ENCODE data around the gene DNAJB14.

Gene DNAJB14

DNA sequence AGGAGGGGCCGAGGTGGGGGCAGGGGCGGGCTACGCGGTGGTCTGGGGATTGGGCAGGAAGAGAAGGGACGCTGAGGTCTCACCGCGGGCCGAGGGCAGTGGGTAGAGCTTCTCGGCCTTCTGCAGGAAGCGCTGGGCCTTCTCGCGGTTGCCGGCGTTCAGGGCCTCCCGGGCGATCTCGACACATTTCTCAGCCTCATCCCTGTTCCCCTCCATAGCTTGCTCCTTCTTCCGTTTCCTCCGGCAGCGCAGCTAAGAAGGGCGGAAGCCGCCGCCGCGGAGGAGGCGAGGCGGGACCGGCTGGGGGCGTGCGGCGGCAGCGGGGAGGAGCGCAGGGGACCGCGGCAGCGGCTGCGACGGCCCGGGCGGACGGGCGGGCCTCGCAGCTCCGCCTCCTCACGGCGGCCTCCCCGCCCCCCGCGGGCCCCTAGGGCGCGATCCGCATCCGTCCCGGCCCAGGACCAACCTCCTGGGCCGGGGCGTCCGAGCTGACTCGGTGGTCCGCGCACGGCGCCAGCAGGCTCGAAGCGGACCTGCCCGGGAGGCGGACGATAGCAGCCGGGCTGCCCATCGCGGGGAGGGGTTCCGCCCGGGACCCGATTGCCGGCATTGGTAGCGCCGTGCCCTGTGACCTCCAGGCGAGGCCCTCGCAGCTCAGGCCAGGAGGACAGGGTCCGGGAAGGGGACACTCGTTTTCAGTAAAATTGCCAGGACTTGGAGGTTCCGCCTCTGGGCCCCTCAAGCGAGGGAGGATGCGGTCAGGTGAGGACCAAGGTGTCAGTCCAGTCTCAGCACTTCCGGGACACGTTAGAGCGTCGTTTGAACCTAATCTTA, at the start of gene DNAJB14:
Gene DNAJB14, minus strand, starts transcription at position 263 of the 834 bp plus-strand sequence. Its CDS starts 47 bp downstream, at position 216.
- TF ChIP-seq ZNF565 (CRISPR knock-in tag; conservative IDR thresholded peaks at IDR 0.05; ENCODE audit: low read depth) (no peak), ZFP3 (CRISPR knock-in tag; IDR thresholded peaks at IDR 0.05) (peak; percentile 45; the same call in 1 of the 2 replicates), ESRRG (CRISPR knock-in tag; IDR thresholded peaks at IDR 0.05) (peak; percentile 24; the same call in 1 of the 2 replicates), TOX (CRISPR knock-in tag; IDR thresholded peaks at IDR 0.05; ENCODE audit: borderline replicate concordance) (no peak), PPARA (CRISPR knock-in tag; IDR thresholded peaks at IDR 0.05; ENCODE audit: borderline replicate concordance) (no peak), GLIS3 (CRISPR knock-in tag; IDR thresholded peaks at IDR 0.05) (peak; percentile 75; the same call in 1 of the 2 replicates), ZFP30 (CRISPR knock-in tag; IDR thresholded peaks at IDR 0.05) (no peak), ZNF8 (CRISPR knock-in tag; IDR thresholded peaks at IDR 0.05) (0 out of 2 replicates have a peak, but pooled peaks have one; percentile 3)
- TF ChIP-seq, protein P1, sequence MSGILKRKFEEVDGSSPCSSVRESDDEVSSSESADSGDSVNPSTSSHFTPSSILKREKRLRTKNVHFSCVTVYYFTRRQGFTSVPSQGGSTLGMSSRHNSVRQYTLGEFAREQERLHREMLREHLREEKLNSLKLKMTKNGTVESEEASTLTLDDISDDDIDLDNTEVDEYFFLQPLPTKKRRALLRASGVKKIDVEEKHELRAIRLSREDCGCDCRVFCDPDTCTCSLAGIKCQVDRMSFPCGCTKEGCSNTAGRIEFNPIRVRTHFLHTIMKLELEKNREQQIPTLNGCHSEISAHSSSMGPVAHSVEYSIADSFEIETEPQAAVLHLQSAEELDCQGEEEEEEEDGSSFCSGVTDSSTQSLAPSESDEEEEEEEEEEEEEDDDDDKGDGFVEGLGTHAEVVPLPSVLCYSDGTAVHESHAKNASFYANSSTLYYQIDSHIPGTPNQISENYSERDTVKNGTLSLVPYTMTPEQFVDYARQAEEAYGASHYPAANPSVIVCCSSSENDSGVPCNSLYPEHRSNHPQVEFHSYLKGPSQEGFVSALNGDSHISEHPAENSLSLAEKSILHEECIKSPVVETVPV (CRISPR knock-in tag; IDR thresholded peaks at IDR 0.05) = peak; percentile 66; the same call in 1 of the 2 replicates
- TF ChIP-seq, protein P2, sequence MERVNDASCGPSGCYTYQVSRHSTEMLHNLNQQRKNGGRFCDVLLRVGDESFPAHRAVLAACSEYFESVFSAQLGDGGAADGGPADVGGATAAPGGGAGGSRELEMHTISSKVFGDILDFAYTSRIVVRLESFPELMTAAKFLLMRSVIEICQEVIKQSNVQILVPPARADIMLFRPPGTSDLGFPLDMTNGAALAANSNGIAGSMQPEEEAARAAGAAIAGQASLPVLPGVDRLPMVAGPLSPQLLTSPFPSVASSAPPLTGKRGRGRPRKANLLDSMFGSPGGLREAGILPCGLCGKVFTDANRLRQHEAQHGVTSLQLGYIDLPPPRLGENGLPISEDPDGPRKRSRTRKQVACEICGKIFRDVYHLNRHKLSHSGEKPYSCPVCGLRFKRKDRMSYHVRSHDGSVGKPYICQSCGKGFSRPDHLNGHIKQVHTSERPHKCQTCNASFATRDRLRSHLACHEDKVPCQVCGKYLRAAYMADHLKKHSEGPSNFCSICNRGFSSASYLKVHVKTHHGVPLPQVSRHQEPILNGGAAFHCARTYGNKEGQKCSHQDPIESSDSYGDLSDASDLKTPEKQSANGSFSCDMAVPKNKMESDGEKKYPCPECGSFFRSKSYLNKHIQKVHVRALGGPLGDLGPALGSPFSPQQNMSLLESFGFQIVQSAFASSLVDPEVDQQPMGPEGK (CRISPR knock-in tag; IDR thresholded peaks at IDR 0.05; ENCODE audit: borderline replicate concordance) = peak; percentile 46; the same call in 1 of the 2 replicates

DNA sequence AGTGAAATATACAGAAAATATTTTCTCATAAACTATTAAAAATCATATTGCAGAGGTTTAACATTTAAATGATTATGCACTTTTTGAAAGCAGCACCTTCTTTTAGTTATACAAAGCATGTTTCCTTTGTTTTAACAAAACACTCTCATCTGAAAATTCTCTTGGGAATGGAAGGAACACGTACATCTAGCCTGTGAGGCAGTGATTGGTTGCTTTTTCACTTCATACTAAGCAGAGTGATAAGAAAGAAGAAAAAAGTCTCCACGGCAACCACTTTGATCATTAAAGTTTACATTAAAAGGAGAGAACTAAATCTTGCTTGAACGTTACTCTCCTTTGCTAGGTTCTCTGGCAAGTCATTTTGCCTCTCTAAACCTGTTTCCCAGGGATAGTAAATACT, 45.3 kb upstream of the DNAJB14 start:
- TF ChIP-seq ZC3H10 (CRISPR knock-in tag; IDR thresholded peaks at IDR 0.05) = no peak
- TF ChIP-seq TCF4 (CRISPR knock-in tag; IDR thresholded peaks at IDR 0.05; ENCODE audit: borderline replicate concordance) = no peak
- TF ChIP-seq OSR1 (CRISPR knock-in tag; IDR thresholded peaks at IDR 0.05) = no peak
- TF ChIP-seq BACH2 (CRISPR knock-in tag; IDR thresholded peaks at IDR 0.05; ENCODE audit: borderline replicate concordance) = no peak
- no peak for TF ChIP-seq ZFP30 (CRISPR knock-in tag; IDR thresholded peaks at IDR 0.05)
- TF ChIP-seq, protein P2 (CRISPR knock-in tag; IDR thresholded peaks at IDR 0.05; ENCODE audit: borderline replicate concordance) = no peak
- no peak for TF ChIP-seq ARNTL (CRISPR knock-in tag; IDR thresholded peaks at IDR 0.05; ENCODE audit: borderline replicate concordance, low read depth)
- TF ChIP-seq, protein P3, sequence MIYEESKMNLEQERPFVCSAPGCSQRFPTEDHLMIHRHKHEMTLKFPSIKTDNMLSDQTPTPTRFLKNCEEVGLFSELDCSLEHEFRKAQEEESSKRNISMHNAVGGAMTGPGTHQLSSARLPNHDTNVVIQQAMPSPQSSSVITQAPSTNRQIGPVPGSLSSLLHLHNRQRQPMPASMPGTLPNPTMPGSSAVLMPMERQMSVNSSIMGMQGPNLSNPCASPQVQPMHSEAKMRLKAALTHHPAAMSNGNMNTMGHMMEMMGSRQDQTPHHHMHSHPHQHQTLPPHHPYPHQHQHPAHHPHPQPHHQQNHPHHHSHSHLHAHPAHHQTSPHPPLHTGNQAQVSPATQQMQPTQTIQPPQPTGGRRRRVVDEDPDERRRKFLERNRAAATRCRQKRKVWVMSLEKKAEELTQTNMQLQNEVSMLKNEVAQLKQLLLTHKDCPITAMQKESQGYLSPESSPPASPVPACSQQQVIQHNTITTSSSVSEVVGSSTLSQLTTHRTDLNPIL (CRISPR knock-in tag; IDR thresholded peaks at IDR 0.05; ENCODE audit: low read depth) = no peak
- TF ChIP-seq PPARA (CRISPR knock-in tag; IDR thresholded peaks at IDR 0.05; ENCODE audit: borderline replicate concordance) = no peak
- no peak for TF ChIP-seq ISL1 (CRISPR knock-in tag; IDR thresholded peaks at IDR 0.05)
- no peak for TF ChIP-seq ESRRG (CRISPR knock-in tag; IDR thresholded peaks at IDR 0.05)
- no peak for TF ChIP-seq SNAI2 (CRISPR knock-in tag; IDR thresholded peaks at IDR 0.05)
- TF ChIP-seq, protein P4, sequence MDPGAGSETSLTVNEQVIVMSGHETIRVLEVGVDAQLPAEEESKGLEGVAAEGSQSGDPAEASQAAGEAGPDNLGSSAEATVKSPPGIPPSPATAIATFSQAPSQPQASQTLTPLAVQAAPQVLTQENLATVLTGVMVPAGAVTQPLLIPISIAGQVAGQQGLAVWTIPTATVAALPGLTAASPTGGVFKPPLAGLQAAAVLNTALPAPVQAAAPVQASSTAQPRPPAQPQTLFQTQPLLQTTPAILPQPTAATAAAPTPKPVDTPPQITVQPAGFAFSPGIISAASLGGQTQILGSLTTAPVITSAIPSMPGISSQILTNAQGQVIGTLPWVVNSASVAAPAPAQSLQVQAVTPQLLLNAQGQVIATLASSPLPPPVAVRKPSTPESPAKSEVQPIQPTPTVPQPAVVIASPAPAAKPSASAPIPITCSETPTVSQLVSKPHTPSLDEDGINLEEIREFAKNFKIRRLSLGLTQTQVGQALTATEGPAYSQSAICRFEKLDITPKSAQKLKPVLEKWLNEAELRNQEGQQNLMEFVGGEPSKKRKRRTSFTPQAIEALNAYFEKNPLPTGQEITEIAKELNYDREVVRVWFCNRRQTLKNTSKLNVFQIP (CRISPR knock-in tag; IDR thresholded peaks at IDR 0.05; ENCODE audit: borderline replicate concordance, low read depth) = no peak
- no peak for TF ChIP-seq ZNF565 (CRISPR knock-in tag; conservative IDR thresholded peaks at IDR 0.05; ENCODE audit: low read depth)
- TF ChIP-seq ZFP3 (CRISPR knock-in tag; IDR thresholded peaks at IDR 0.05) = no peak
- TF ChIP-seq, protein P1 (CRISPR knock-in tag; IDR thresholded peaks at IDR 0.05) = no peak
- TF ChIP-seq TOX (CRISPR knock-in tag; IDR thresholded peaks at IDR 0.05; ENCODE audit: borderline replicate concordance) = no peak
- ATAC-seq = no peak

More for the DNA sequence above, at the start of gene DNAJB14:
- peak; percentile 65 for ATAC-seq
